ENCODE data around the gene THRB. TPM values are rescaled to one million over a fixed set of nuclear protein-coding genes. Genes with fewer than 3 reads are reported as not detected.
A peak's percentile ranks its signal among the peaks of the same experiment; 100 is the strongest.

The THRB gene
- total and polyA plus RNA-seq, 8 donors = 2.1 to 12.4 (median 7.8) TPM

DNA sequence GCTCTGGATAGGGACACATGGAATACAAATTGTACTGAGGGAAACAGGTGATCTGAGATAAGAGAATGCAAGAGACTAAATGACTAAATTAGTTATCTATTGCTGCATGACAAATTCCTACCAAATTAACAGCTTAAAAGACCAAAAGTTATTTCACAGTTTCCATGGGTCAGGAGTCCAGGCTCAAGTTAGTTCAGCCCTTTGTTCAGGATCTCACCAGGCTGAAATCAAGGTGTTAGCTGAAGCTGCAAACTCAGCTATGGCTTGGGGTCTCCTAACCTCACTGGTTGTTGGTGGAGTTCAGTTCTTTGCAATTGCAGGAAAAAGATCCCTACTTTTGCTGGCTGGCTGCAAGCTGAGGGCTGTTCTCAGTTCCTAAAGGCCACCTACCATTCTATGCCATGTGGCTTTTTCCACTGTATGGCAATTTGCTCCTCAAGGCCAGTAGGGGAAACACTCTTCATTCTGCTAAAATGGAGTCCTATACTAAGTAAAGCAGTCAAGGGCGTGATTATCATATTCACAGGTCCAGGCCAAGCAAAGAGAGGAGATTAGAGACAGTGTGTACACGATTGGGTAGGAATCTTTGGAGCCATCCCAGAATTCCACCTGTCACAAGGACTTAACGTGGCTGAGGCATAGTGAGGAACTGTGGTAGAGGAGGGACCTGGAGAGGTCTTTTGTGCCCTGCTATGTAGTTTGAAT, 53.7 kb downstream of the THRB start:
- Histone ChIP-seq H3K4me3 (no peak overlapping the region), H3K27me3 (no peaks in the 10 kb centered on the region), H3K27ac (no peak overlapping the region), H3K36me3 (no peaks in the 10 kb centered on the region), H3K4me1 (peaks cover 5 to 22% (median 9%) of the 10 kb centered on the region in 3 donors), H3K9me3 (no peaks in the 10 kb centered on the region)
- 42 to 47% methylated on average over 3 of the region's 3 CpGs for WGBS, 2 donors
- ATAC-seq = peak in 3 of 4 donors; percentile 27 to 70 (median 59)
- no peak for DNase-seq
- no peak for FAIRE-seq
- intact Hi-C loops (cut with DNase I) = no loop called here
- TF ChIP-seq, protein P1, sequence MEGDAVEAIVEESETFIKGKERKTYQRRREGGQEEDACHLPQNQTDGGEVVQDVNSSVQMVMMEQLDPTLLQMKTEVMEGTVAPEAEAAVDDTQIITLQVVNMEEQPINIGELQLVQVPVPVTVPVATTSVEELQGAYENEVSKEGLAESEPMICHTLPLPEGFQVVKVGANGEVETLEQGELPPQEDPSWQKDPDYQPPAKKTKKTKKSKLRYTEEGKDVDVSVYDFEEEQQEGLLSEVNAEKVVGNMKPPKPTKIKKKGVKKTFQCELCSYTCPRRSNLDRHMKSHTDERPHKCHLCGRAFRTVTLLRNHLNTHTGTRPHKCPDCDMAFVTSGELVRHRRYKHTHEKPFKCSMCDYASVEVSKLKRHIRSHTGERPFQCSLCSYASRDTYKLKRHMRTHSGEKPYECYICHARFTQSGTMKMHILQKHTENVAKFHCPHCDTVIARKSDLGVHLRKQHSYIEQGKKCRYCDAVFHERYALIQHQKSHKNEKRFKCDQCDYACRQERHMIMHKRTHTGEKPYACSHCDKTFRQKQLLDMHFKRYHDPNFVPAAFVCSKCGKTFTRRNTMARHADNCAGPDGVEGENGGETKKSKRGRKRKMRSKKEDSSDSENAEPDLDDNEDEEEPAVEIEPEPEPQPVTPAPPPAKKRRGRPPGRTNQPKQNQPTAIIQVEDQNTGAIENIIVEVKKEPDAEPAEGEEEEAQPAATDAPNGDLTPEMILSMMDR (IDR thresholded peaks at IDR 0.05) = no peak

DNA sequence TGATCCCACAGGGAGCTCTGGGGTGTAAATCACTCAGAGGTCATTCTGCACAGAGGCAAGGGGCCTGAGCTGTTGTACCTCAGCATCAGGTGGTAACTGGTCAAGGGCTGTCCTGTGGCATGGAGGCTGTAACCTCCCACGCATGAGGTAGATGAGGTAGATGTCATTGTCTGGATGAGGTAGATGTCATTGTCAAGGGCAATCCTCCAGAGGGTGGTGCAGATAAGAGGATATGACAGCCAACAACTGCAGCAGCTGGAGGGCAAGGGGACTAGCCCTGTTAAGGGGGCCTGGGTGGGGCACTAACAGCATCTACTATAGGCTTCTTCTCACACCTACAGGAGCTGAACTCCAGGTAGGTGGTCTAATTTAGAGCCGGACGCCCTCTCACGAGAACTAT, 55.6 kb downstream of the THRB start:
- H3K27ac ChIP-seq = no peak overlapping the region
- FAIRE-seq (no peak), ATAC-seq (no peak)

DNA sequence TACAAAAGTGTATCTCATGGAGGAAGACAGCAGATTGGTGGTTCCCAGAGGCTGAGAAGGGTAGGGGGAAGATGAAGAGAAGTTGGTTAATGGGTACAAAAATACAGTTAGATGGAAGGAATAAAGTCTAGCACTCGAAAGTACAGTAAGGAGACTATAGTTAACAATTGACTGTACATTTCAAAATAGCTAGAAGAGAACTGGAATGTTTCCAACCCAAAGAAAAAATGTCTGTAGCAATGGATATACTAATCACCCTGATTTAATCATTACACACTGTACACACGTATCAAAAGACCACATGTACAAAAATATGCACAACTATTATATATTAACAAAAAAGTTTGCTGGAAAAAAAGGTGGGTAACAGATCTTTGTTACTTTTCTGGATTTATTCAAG, 57.3 kb downstream of the THRB start:
- no peak for FAIRE-seq
- intact Hi-C loops (cut with DNase I) = no loop called here
- no peak for DNase-seq
- Histone ChIP-seq H3K9me3 (no peaks in the 10 kb centered on the region), H3K27me3 (no peaks in the 10 kb centered on the region), H3K36me3 (no peaks in the 10 kb centered on the region), H3K4me1 (peaks cover 5 to 18% (median 11%) of the 10 kb centered on the region in 3 donors), H3K27ac (no peak overlapping the region), H3K4me3 (no peak overlapping the region)
- no peak for ATAC-seq
- TF ChIP-seq, protein P1 (IDR thresholded peaks at IDR 0.05) = no peak
- 16 to 24% methylated on average over 2 of the region's 2 CpGs for WGBS, 2 donors

More for the DNA sequence above, 55.6 kb downstream of the THRB start:
- H3K4me3 ChIP-seq = no peak overlapping the region
- no peaks in the 10 kb centered on the region for H3K36me3 ChIP-seq
- DNase-seq = no peak
- H3K4me1 ChIP-seq = peaks cover 5 to 20% (median 16%) of the 10 kb centered on the region in 3 donors
- no peaks in the 10 kb centered on the region for H3K9me3 ChIP-seq
- H3K27me3 ChIP-seq = no peaks in the 10 kb centered on the region
- 75 to 97% methylated on average over 3 to 4 of the region's 4 CpGs for WGBS, 2 donors
- intact Hi-C loops (cut with DNase I) = no loop called here
- TF ChIP-seq, protein P1 (IDR thresholded peaks at IDR 0.05) = no peak

DNA sequence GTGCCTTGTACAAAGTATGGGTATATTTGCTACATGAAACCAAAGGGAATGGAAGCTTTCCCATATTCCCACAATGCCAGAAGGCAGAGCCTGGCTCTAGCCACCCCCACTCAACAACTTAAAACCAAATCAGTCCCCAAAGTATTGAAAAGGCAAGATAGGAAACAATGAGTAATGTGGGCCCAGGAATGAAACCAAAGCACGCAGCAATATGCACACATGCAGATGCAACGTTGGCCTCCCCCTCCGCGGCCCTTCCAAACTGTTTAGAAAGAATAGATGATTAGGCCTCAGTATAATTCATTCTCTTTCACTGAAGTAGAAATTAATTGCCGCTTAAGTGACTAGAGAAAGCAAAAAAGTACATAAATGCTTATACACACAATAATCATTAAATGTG, 59.1 kb downstream of the THRB start:
- H3K36me3 ChIP-seq = no peaks in the 10 kb centered on the region
- WGBS, 2 donors = 95 to 98% methylated on average over 5 of the region's 5 CpGs
- no peak overlapping the region for H3K27ac ChIP-seq
- no peak for FAIRE-seq
- intact Hi-C loops (cut with DNase I) = no loop called here
- H3K4me3 ChIP-seq = no peak overlapping the region
- no peaks in the 10 kb centered on the region for H3K9me3 ChIP-seq
- peaks cover 0 to 18% (median 3%) of the 10 kb centered on the region in 3 donors for H3K4me1 ChIP-seq
- H3K27me3 ChIP-seq = no peaks in the 10 kb centered on the region
- ATAC-seq = no peak
- TF ChIP-seq, protein P1 (IDR thresholded peaks at IDR 0.05) = no peak
- DNase-seq = no peak

DNA sequence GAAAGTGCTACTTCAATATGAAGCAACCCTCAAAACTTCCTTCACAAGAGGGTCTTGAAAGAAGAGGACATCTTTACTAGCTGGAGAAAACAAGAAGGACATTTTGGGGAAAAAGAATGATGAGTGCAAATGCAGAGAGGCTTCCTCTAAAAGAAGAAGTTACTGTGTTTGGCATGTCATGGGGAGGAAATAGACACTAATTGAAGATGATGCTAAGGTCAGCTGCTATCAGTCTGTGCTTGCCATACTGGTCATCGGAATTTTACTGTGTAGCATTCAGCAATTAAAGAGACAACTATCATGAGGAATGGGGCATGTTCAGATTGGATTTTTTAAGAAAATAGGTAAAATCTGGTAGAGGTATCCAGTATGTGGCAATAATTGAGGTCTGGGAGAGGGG, 60.0 kb downstream of the THRB start:
- ATAC-seq (no peak), FAIRE-seq (no peak), DNase-seq (no peak)
- TF ChIP-seq, protein P1 (IDR thresholded peaks at IDR 0.05) = no peak
- no peaks in the 10 kb centered on the region for H3K9me3 ChIP-seq
- H3K4me1 ChIP-seq = peaks cover 0 to 18% (median 0%) of the 10 kb centered on the region in 3 donors
- H3K27ac ChIP-seq = no peak overlapping the region
- H3K27me3 ChIP-seq = no peaks in the 10 kb centered on the region
- intact Hi-C loops (cut with DNase I) = no loop called here
- WGBS, 2 donors = 76 to 88% methylated on average over 1 of the region's 1 CpG
- no peak overlapping the region for H3K4me3 ChIP-seq
- no peaks in the 10 kb centered on the region for H3K36me3 ChIP-seq
